ENCODE measurements around the gene TBC1D2B. TPM values are rescaled to one million over a fixed set of nuclear protein-coding genes. Genes with fewer than 3 reads are reported as not detected.

The TBC1D2B gene
- total and polyA plus RNA-seq, 3 donors from 2014 or later: 28.9 to 41.5 (median 40.6) TPM

DNA sequence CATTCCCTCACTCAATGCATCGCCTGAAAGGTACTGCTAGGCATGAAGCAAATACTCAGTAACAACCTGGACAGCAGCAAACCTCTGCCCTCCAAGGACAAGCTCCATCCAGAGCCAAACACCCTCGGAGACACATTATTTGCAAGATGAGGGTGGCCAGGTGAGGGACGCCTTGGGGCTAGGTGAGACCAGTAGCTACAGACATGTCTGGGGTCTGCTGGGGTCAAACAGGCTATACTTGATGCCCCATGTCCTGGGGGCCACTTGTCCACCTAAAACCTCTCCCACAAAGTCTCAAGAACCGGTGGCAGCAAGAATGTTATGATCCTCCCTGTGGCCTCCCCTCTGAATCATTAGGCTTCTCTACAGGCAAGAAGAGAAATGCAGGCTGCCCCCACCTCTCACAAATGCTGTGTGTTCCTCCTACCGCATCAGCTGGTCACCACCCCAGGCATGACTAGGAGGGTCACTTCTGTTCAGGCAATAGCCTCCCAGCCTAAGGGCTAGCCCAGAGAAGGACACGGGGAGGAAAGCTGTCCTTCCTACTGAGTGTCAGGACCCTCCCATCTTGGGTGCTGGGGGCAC, 54.3 kb downstream of the TBC1D2B start:
- no peaks in the 10 kb centered on the region for H3K9me3 ChIP-seq
- DNase-seq: no peak
- H3K4me3 ChIP-seq: no peak overlapping the region
- no peak for TF ChIP-seq POLR2A (IDR thresholded peaks at IDR 0.05)
- TF ChIP-seq, protein P1, sequence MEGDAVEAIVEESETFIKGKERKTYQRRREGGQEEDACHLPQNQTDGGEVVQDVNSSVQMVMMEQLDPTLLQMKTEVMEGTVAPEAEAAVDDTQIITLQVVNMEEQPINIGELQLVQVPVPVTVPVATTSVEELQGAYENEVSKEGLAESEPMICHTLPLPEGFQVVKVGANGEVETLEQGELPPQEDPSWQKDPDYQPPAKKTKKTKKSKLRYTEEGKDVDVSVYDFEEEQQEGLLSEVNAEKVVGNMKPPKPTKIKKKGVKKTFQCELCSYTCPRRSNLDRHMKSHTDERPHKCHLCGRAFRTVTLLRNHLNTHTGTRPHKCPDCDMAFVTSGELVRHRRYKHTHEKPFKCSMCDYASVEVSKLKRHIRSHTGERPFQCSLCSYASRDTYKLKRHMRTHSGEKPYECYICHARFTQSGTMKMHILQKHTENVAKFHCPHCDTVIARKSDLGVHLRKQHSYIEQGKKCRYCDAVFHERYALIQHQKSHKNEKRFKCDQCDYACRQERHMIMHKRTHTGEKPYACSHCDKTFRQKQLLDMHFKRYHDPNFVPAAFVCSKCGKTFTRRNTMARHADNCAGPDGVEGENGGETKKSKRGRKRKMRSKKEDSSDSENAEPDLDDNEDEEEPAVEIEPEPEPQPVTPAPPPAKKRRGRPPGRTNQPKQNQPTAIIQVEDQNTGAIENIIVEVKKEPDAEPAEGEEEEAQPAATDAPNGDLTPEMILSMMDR (IDR thresholded peaks at IDR 0.05): no peak
- no peak overlapping the region for H3K27ac ChIP-seq
- H3K27me3 ChIP-seq: no peaks in the 10 kb centered on the region
- peaks cover 23% of the 10 kb centered on the region for H3K4me1 ChIP-seq
- H3K36me3 ChIP-seq (ENCODE audit: low read depth, missing control alignments): no peaks in the 10 kb centered on the region
- WGBS, 2 donors: 75 to 97% methylated on average over 5 to 6 of the region's 6 CpGs
- intact Hi-C loops (cut with DNase I; ENCODE audit: low total_unique reads): no loop called here

DNA sequence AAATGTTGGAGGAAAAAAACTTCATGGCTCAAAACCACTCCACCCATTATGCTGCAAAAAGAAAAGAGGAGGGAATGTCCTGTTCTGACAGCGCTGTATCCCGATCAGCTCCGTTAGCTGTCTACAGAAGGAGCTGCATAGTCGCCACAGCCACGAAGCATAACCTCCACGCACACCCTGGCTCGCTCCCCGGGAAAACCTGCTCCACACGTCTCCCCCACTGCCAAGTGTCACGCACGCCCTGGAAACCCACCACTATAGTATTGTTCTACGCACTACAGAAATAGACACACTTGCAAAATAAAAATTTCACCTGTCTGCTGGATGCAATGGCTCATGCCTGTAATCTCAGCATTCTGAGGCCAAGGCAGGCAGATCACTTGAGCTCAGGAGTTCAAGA, 55.8 kb downstream of the TBC1D2B start:
- Histone ChIP-seq H3K27me3 (no peaks in the 10 kb centered on the region), H3K27ac (no peak overlapping the region), H3K4me1 (peaks cover 23% of the 10 kb centered on the region), H3K36me3 (ENCODE audit: low read depth, missing control alignments) (no peaks in the 10 kb centered on the region), H3K4me3 (no peak overlapping the region), H3K9me3 (no peaks in the 10 kb centered on the region)
- no peak for TF ChIP-seq POLR2A (IDR thresholded peaks at IDR 0.05)
- TF ChIP-seq, protein P1 (IDR thresholded peaks at IDR 0.05): no peak
- 60 to 64% methylated on average over 12 of the region's 12 CpGs for WGBS, 2 donors
- DNase-seq: no peak
- intact Hi-C loops (cut with DNase I; ENCODE audit: low total_unique reads): no loop called here

DNA sequence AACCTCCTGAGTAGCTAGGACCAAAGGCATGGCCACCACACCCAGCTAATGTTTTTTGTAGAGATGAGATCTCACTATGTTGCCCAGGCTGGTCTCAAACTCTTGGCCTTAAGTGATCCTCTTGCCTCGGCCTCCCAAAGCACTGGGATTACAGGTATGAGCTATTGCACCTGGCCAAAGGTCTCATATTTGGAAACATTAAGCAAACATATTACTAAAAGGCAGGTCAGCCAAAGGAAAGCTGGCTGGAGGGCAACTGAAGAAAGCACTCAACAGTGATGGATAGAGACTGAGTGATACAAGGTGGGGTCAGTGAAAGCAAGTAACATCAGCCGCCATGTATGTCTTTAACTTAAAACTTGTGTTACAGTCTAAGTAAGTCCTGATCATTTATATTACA, 57.5 kb downstream of the TBC1D2B start:
- DNase-seq: no peak
- WGBS, 2 donors: 93 to 100% methylated on average over 1 to 2 of the region's 2 CpGs
- Histone ChIP-seq H3K9me3 (no peaks in the 10 kb centered on the region), H3K27ac (no peak overlapping the region), H3K27me3 (no peaks in the 10 kb centered on the region), H3K4me1 (peaks cover 19% of the 10 kb centered on the region), H3K36me3 (ENCODE audit: low read depth, missing control alignments) (no peaks in the 10 kb centered on the region), H3K4me3 (no peak overlapping the region)
- no peak for TF ChIP-seq POLR2A (IDR thresholded peaks at IDR 0.05)
- TF ChIP-seq, protein P1 (IDR thresholded peaks at IDR 0.05): no peak
- intact Hi-C loops (cut with DNase I; ENCODE audit: low total_unique reads): no loop called here

DNA sequence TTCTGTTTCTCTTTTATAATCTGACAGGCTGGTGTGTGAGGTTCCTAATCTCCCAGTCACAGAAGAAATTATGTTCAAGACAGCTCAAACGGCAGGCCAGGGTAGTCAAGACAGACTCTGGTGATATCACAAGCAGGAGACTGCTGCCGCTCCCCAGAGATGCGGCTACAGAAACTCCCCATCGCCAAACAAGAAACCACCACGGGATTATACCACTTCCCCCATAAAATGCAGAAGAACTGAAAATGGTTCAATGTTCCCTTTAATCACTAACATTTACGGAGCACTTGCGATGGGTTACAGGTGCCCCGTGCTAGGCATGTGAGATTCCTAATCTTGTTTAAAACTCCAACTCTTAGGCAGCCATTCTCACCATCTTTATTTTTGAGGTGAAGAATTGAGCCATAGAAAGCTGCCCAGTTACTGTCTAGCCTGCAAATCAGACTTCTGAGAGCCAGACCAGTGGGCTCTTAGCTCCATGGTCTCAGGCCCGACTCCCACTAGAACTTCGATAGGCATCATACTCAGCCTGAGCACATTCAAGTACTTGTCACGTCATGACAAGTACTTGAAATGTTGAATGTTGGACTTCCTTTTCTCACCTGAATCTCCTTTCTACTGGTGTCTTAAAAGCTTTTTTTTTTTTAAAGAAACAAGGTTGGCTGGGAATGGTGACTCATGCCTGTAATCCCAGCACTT, 58.4 kb downstream of the TBC1D2B start:
- intact Hi-C loops (cut with DNase I; ENCODE audit: low total_unique reads): no loop called here
- peak overlapping the region in 1 of 2 donors; percentile 16 for H3K27ac ChIP-seq

More for the DNA sequence above, 58.4 kb downstream of the TBC1D2B start:
- H3K9me3 ChIP-seq: no peaks in the 10 kb centered on the region
- H3K36me3 ChIP-seq (ENCODE audit: low read depth, missing control alignments): no peaks in the 10 kb centered on the region
- no peak for TF ChIP-seq POLR2A (IDR thresholded peaks at IDR 0.05)
- TF ChIP-seq, protein P1 (IDR thresholded peaks at IDR 0.05): no peak
- peaks cover 11% of the 10 kb centered on the region for H3K4me1 ChIP-seq
- no peak overlapping the region for H3K4me3 ChIP-seq
- no peak for DNase-seq
- no peaks in the 10 kb centered on the region for H3K27me3 ChIP-seq
- 66 to 74% methylated on average over 11 of the region's 11 CpGs for WGBS, 2 donors

Measured in testis (tissue), 3 donors.